ENCODE results near the gene ATRNL1.

- TF ChIP-seq MAX (IDR thresholded peaks at IDR 0.05; ENCODE audit: low read depth) (no peak), CTCF (IDR thresholded peaks at IDR 0.05) (no peak), EP300 (IDR thresholded peaks at IDR 0.05; ENCODE audit: borderline replicate concordance in 1 of 2, low read depth in 1 of 2, low read length in 1 of 2) (no peak), YY1 (IDR thresholded peaks at IDR 0.05; ENCODE audit: low read depth) (no peak), SMC3 (IDR thresholded peaks at IDR 0.05; ENCODE audit: low read depth, low read length) (no peak)
Observed at GRCh38 chr10:115654961-115655360, 561.8 kb downstream of the ATRNL1 start.
